ENCODE measurements around the gene PRR12.

The PRR12 gene

GRCh38 chr19:49592486-49593232, 1.7 kb downstream of the PRR12 start:
- peak in 2 of 4 experiments; percentile 24 to 30 for DNase-seq

DNA sequence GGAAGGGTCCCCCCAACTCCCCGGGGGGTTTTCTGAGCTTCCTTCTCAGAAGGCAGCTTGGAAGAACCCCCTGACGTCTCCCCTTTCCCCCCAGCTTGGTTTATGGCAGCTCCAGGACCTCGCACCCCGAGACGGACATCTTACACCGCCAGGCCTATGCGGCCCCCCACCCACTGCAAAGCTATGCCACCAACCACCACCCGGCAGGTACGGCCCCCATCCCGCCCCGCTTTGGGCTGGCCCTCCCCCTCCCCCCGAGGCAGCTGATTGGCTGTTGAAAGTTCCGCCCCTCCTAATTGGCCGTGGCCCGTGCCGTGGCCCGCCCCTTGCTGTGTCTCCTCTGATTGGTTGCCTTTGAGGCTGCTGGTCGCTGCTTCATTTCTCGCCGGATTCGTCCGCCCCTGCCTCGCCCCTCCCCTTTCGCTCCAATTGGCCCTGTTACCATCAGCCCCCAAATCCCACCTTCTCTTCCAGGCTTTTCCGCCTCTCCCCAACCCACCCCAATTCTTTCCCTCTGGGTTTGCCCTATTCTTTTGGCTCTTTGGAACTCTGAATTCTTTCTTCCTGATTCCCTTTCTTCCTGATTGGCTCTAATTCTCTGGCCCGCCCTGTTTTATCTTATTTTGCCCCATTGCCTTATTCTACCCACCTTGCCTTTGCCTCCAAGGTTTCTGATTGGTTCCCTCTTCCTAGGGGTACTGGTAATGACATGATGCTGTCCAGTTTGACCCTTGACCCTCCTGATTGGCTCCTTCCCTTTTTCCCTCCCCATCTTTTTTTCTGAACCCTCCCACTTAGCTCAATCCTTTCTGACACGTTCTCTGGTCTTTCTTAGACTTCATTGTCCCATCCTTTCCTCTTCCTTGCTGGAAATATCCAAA, 2.5 kb downstream of the PRR12 start:
- DNase-seq, result peak; percentile 82 to 93 (median 88)

- no peak for DNase-seq
Measured at GRCh38 chr19:49594157-49594992, 3.4 kb downstream of the PRR12 start.

DNA sequence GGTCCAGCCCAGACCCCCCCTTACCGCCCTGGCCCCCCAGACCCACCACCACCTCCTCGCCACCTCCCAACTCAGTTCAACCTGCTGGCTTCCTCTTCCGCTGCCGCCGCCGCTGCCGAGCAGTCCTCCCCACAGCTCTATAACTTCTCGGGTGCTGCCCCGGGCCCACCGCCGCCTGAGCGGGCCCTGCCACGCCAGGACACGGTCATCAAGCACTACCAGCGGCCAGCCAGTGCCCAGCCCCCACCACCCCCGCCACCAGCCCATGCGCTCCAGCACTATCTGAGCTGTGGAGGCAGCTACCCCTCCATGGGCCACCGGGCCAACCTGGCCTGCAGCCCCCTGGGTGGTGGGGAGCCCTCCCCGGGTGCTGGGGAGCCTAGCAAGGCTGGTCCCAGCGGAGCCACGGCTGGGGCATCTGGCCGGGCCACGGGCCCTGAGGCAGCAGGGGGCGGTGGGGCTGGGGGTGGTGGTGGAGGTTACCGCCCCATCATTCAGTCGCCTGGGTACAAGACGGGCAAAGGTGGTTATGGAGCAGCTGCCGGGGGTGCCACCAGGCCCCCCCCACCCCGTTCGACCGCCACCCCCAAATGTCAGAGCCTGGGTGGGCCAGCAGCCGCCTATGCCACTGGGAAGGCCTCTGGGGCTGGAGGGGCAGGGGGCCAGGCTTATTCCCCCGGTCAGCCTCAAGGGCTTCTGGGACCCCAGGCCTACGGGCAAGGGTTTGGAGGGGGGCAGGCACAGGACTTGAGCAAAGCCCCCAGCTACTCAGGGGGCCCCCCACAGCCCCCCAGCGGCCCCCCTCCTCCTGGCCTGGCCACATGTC, 4.2 kb downstream of the PRR12 start:
- DNase-seq, result no peak

- no peak for DNase-seq
Measured at GRCh38 chr19:49595819-49596404, 4.9 kb downstream of the PRR12 start.

DNA sequence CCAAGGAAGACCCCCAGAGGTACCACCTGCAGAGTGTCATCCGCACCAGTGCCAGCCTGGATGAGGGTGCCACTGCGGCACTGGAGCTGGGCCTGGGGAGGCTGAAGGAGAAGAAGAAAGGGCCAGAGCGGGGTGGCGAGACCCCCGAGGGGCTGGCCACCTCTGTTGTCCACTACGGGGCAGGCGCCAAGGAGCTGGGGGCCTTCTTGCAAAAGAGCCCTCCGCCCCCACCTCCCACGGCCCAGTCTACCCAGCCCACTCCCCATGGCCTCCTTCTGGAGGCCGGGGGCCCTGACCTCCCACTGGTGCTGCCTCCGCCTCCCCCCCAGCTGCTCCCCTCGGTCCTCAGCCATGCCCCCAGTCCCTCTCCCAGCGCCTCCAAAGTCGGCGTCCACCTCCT, 5.4 kb downstream of the PRR12 start:
- no peak for DNase-seq

DNA sequence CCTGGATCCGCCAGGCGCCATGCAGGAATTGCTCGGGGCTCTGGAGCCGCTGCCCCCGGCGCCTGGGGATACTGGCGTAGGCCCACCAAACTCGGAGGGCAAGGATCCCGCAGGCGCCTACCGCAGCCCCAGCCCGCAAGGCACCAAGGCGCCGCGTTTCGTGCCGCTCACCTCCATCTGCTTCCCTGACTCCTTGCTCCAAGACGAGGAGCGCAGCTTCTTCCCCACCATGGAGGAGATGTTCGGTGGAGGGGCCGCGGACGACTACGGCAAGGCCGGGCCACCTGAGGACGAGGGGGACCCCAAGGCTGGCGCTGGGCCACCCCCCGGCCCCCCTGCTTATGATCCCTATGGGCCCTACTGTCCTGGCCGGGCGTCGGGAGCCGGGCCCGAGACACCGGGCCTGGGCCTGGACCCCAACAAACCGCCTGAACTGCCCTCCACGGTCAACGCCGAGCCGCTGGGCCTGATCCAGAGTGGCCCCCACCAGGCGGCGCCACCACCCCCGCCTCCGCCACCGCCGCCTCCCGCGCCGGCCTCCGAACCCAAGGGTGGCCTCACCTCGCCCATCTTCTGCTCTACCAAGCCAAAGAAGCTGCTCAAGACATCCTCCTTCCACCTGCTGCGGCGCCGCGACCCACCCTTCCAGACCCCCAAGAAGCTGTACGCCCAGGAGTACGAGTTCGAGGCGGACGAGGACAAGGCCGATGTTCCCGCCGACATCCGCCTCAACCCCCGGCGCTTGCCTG, 6.1 kb downstream of the PRR12 start:
- DNase-seq, result no peak

GRCh38 chr19:49597703-49597974, 6.7 kb downstream of the PRR12 start:
- DNase-seq, result no peak

DNA sequence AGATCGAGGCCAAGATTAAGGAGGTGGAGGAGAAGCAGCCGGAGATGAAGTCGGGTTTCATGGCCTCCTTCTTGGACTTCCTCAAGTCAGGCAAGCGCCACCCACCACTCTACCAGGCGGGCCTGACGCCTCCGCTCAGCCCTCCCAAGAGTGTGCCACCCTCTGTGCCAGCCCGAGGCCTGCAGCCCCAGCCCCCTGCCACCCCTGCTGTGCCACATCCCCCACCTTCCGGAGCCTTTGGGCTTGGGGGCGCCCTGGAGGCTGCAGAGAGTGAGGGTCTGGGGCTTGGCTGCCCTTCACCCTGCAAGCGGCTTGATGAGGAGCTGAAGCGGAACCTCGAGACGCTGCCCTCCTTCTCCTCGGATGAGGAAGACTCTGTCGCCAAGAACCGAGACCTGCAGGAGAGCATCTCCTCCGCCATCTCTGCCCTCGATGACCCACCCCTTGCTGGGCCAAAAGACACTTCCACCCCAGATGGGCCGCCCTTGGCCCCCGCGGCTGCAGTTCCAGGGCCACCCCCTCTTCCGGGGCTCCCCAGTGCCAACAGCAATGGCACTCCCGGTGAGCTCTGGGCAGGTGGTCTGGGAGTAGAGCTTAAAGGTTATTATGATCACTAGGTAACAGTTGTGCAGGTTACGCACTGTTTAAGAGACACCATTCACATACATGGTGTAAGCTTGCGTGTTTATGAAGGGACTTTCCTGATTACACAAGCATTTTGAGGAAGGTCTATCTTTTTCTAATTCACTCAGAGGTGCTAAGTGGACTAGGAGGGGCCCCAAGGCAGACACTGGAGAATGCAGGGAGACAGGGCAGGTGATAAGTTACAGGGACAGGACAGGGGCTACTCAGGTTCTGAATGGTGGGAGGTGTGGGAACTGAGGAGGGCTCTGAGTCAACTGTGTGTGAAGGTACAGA, 8.7 kb downstream of the PRR12 start:
- peak in 3 of 4 experiments; percentile 9 to 48 (median 40) for DNase-seq

DNA sequence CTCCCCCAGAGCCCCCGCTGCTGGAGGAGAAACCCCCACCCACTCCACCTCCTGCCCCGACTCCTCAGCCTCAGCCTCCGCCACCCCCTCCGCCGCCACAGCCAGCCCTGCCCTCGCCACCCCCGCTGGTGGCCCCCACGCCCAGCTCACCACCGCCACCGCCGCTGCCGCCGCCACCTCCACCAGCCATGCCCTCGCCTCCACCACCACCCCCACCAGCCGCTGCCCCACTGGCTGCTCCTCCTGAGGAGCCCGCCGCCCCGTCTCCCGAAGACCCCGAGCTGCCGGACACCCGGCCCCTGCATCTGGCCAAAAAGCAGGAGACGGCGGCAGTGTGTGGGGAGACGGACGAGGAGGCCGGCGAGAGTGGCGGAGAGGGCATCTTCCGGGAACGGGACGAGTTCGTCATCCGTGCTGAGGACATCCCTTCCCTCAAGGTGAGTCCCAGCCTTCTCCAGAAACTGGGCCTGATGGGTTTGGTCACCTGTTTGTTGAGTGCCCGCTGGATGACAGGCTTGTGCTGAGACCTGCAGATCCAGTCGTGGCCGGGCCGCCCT, 10.6 kb downstream of the PRR12 start:
- DNase-seq, result no peak

- no peak for DNase-seq
Measured at GRCh38 chr19:49602806-49603205, 11.8 kb downstream of the PRR12 start.

DNA sequence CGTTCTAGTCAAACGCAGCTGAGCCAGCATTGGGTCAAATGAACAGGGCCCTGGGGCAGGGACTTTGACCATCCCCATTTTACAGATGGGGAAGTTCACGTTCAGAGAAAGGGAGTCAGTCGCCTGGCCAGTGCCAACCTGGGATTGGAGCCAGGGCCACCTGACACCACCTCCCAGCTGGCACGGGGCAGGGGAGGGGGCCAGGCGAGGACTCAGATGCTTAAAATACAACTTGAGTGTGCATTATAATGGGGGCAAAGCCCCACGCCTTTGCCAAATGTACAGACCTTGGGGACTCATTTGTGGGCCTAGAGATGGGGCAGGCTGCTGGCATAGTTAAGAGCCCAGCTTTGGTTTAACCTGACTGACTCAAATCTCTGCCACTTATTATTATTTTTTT, 14.6 kb downstream of the PRR12 start:
- no peak for DNase-seq

DNA sequence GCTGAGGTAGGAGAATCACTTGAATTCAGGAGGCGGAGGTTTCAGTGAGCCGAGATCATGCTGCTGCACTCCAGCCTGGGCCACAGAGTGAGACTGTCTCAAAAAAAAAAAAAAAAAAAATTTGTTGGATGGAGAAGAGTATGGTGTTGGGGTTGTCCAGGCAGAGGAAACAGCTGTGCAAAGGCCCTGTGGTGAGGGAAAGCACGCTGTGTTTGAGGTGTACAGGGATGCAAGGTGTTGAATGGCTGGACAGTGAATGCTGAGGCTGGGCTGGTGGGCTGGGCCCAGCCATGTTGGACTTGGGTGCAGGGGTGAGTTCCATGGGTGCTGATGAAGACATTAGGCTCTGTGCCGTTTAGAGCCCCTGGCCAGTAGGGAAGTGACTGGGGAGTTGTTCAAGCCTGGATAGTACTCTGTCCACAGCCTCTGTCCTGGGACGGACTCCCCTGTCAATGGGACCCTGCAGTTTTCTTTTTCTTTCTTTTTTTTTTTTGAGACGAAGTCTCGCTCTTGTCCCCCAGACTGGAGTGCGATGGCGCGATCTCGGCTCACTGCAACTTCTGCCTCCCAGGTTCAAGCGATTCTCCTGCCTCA, 18.6 kb downstream of the PRR12 start:
- no peak for DNase-seq

- peak; percentile 44 to 70 (median 65) for DNase-seq
Measured at GRCh38 chr19:49613374-49613773, 22.4 kb downstream of the PRR12 start.

DNA sequence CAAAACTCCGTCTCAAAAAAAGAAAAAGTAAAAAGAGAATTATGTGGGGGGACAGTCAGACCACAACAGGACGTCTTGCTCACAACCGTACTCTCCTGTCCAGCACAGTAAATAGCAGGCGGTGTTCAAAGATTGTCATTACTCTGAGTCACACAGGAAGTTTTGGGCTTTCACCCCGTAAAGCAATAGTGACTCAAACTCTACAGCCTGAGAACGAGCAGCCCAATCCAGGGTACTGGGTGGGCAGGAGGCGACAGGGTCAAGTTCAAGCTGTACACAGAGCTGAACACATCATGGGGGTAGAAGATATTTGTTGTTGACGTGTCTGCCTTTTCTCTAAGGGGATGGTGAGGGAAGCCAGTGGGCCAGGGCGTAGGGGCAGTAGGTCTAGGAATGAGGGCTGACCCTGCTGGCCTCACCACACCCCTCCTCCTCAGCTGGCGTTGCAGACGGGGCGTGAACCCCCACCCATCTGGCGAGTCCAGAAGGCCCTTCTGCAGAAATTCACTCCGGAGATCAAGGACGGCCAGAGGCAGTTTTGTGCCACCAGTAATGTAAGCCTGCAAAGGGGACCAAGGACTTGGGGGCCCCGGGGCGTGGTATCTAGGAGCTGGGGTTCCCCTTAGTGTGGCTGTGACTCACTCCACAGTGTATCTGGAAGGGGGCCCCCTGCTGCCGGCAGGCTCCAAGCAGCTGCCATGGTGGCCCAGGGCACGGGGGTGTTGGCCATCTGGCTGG, 23.3 kb downstream of the PRR12 start:
- peak; percentile 55 to 81 (median 70) for DNase-seq

DNA sequence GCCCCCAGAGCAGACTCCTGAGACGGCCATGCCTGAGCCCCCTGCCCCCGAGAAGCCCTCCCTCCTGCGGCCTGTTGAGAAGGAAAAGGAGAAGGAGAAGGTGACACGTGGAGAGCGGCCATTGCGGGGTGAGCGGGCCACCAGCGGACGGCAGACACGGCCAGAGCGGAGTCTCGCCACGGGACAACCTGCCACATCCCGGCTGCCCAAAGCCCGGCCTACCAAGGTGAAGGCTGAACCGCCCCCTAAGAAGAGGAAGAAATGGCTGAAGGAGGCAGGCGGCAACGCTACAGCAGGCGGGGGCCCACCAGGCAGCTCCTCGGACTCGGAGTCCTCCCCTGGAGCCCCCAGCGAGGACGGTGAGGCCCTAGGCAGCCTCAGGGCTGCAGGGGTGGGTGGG, 24.9 kb downstream of the PRR12 start:
- DNase-seq, result no peak

GRCh38 chr19:49616532-49616931, 25.6 kb downstream of the PRR12 start:
- no peak for DNase-seq

DNA sequence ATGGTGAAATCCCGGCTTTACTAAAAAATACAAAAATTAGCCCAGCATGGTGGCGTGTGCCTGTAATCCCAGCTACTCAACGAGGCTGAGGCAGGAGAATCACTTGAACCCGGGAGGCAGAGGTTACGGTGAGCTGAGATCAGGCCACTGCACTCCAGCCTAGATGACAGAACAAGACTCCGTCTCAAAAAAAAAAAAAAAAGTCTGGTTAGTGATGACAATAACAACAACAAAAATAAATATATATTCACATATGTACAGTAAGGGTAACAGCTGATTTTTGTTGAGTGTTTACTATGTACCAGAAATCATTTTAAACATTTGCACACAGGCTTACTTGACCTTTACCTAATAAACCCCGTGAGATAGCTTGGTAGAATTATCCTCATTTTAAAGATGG, 26.0 kb downstream of the PRR12 start:
- no peak for DNase-seq

All from suppressor macrophage (primary cell).